ENCODE results near the gene ZCCHC2. TPM values are rescaled to one million over a fixed set of nuclear protein-coding genes. Genes with fewer than 3 reads are reported as not detected.
A peak's percentile ranks its signal among the peaks of the same experiment; 100 is the strongest.

Gene ZCCHC2
- total RNA-seq, 1 donor from 2014 or later: 5.5 TPM

- Histone ChIP-seq H3K79me2 (ENCODE audit: low read depth) (no peaks in the 10 kb centered on the region), H3K9me3 (ENCODE audit: low read depth) (no peaks in the 10 kb centered on the region), H3K4me3 (no peak overlapping the region), H3K4me2 (no peak overlapping the region), H3K27ac (no peak overlapping the region), H2AFZ (replicated peaks) (peak overlapping the region; percentile 93), H3K9ac (no peak overlapping the region), H3K4me1 (peaks cover 15% of the 10 kb centered on the region), H3K27me3 (no peaks in the 10 kb centered on the region), H4K20me1 (ENCODE audit: low read depth) (no peaks in the 10 kb centered on the region), H3K36me3 (no peaks in the 10 kb centered on the region), H3F3A (ENCODE audit: low read depth) (peaks cover 4% of the 10 kb centered on the region)
- peak overlapping the region; percentile 94 for H3K27ac Mint-ChIP-seq
- H3K4me3 Mint-ChIP-seq: no peak overlapping the region
- peaks cover 7% of the 10 kb centered on the region for H3K9me3 Mint-ChIP-seq
- H3K27me3 Mint-ChIP-seq (ENCODE audit: insufficient read depth, low read depth): peaks cover 2% of the 10 kb centered on the region
- no peak for DNase-seq (ENCODE audit: low spot score)
- peaks cover 19% of the 10 kb centered on the region for H3K4me1 Mint-ChIP-seq
- peaks cover 2% of the 10 kb centered on the region for H3K36me3 Mint-ChIP-seq
- TF ChIP-seq EZH2phosphoT487 (IDR thresholded peaks at IDR 0.05): no peak
- no peak for TF ChIP-seq CTCF (IDR thresholded peaks at IDR 0.05)
- no peak for TF ChIP-seq EZH2 (IDR thresholded peaks at IDR 0.05)
Measured at GRCh38 chr18:62498616-62499262, 24.1 kb upstream of the ZCCHC2 start.

- Histone ChIP-seq H4K20me1 (ENCODE audit: low read depth) (no peaks in the 10 kb centered on the region), H3F3A (ENCODE audit: low read depth) (peaks cover 4% of the 10 kb centered on the region), H3K9ac (no peak overlapping the region), H3K9me3 (ENCODE audit: low read depth) (no peaks in the 10 kb centered on the region), H3K36me3 (no peaks in the 10 kb centered on the region), H3K79me2 (ENCODE audit: low read depth) (no peaks in the 10 kb centered on the region), H3K4me1 (peaks cover 15% of the 10 kb centered on the region), H3K27ac (no peak overlapping the region), H3K27me3 (no peaks in the 10 kb centered on the region), H3K4me2 (peak overlapping the region; percentile 31), H3K4me3 (no peak overlapping the region), H2AFZ (replicated peaks) (peak overlapping the region; percentile 93)
- Mint-ChIP-seq H3K4me3 (no peak overlapping the region), H3K27me3 (ENCODE audit: insufficient read depth, low read depth) (peaks cover 2% of the 10 kb centered on the region), H3K27ac (peak overlapping the region; percentile 95), H3K9me3 (peaks cover 7% of the 10 kb centered on the region), H3K36me3 (peaks cover 2% of the 10 kb centered on the region), H3K4me1 (peaks cover 19% of the 10 kb centered on the region)
- DNase-seq (ENCODE audit: low spot score): peak; percentile 26
- TF ChIP-seq CTCF (IDR thresholded peaks at IDR 0.05) (no peak), EZH2phosphoT487 (IDR thresholded peaks at IDR 0.05) (no peak), EZH2 (IDR thresholded peaks at IDR 0.05) (no peak)
Measured at GRCh38 chr18:62499263-62499650, 23.6 kb upstream of the ZCCHC2 start.

- peaks cover 4% of the 10 kb centered on the region for H3F3A ChIP-seq (ENCODE audit: low read depth)
- no peaks in the 10 kb centered on the region for H3K36me3 ChIP-seq
- no peaks in the 10 kb centered on the region for H3K9me3 ChIP-seq (ENCODE audit: low read depth)
- H2AFZ ChIP-seq (replicated peaks): peak overlapping the region; percentile 93
- no peaks in the 10 kb centered on the region for H3K79me2 ChIP-seq (ENCODE audit: low read depth)
- H3K27me3 ChIP-seq: no peaks in the 10 kb centered on the region
- Mint-ChIP-seq H3K4me1 (peaks cover 19% of the 10 kb centered on the region), H3K27ac (peak overlapping the region; percentile 35), H3K27me3 (ENCODE audit: insufficient read depth, low read depth) (peaks cover 2% of the 10 kb centered on the region), H3K4me3 (no peak overlapping the region), H3K9me3 (peaks cover 7% of the 10 kb centered on the region), H3K36me3 (peaks cover 3% of the 10 kb centered on the region)
- H4K20me1 ChIP-seq (ENCODE audit: low read depth): no peaks in the 10 kb centered on the region
- no peak overlapping the region for H3K4me2 ChIP-seq
- no peak overlapping the region for H3K27ac ChIP-seq
- H3K4me3 ChIP-seq: no peak overlapping the region
- peaks cover 10% of the 10 kb centered on the region for H3K4me1 ChIP-seq
- no peak for DNase-seq (ENCODE audit: low spot score)
- H3K9ac ChIP-seq: no peak overlapping the region
- TF ChIP-seq EZH2phosphoT487 (IDR thresholded peaks at IDR 0.05) (no peak), EZH2 (IDR thresholded peaks at IDR 0.05) (no peak), CTCF (IDR thresholded peaks at IDR 0.05) (no peak)
Measured at GRCh38 chr18:62500174-62500573, 22.7 kb upstream of the ZCCHC2 start.
